Stimulated activated CD8-positive, alpha-beta memory T cell treated with anti-CD3 and anti-CD28 coated beads, Interleukin-2, amount 100 ng/mL, for 1 hour (primary cell): Measurements from ENCODE around the gene CYP27A1.

Source experiments
- DNase-seq, 2 donors: peaks; one replicate each; pipeline ENCODE4 v3.0.0-alpha.2; 2020; ENCODE audit warnings: low read depth in 2 of 2

CYP27A1 gene

DNA sequence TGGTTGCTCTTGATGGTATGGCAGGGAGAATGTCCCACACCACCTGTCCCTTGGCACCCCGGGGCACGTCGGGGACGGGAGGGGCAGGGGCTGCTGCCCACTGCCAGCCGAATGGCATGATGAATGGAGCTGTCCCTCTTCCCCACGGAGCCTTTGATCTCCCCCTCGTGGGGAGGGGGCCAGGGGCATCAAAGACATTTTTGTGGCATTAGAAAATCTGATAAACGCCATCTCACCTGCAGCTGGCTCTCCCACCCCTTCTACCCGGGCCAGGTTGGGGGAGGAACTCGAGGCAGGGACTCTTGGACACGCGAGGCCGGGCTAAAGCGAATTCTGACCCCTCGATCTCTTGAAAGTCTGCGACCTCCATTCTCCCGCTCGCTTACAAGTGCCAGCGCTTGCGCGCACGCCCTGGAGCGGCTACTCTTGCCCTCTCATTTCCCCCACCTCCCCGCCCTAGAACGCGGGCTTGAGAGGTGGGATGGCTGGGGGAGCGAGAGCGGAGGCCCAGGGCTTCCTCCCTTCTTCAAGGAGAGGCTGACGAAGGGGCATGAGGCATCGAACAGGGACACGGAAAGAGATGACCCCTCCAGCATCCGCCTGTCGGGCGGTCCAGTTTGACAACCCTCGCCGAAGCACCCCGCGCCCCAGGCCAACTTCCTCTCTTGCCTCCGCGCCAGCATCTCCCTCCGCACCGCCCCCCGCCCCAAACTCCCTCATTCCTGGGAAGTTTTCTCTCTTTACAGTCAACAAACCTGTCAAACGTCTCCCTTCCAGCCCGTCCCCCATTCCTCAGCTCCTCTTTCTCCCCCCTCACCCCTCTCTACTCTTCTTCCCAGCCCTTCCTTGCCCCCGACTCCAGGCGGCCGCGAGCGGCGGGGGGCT lies 77.0 kb downstream of the CYP27A1 start:
- DNase-seq = no peak

DNA sequence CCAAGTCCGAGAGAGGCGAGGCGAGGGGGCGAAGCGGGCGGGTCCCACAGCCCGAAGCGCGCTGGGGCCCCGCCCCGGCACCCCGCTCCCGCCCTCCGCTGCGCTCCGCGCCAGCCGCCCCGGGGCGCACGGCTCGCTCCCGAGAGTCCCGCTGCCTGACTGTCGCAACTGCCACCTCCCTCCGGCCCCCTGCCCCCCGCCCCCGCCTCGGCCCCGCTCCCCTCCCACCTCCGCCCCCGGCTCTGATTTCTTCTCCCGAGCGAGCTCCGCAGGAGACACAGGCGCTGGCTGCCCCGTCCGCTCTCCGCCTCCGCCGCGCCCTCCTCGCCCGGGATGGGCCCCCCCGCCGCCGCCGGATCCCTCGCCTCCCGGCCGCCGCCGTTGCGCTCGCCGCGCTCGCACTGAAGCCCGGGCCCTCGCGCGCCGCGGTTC lies 77.6 kb downstream of the CYP27A1 start, which contains the start of gene WNT6:
Gene WNT6, plus strand, starts transcription at position 250 of the 432 bp plus-strand sequence. CDS start 233 bp downstream, outside the sequence.
- no peak for DNase-seq

DNA sequence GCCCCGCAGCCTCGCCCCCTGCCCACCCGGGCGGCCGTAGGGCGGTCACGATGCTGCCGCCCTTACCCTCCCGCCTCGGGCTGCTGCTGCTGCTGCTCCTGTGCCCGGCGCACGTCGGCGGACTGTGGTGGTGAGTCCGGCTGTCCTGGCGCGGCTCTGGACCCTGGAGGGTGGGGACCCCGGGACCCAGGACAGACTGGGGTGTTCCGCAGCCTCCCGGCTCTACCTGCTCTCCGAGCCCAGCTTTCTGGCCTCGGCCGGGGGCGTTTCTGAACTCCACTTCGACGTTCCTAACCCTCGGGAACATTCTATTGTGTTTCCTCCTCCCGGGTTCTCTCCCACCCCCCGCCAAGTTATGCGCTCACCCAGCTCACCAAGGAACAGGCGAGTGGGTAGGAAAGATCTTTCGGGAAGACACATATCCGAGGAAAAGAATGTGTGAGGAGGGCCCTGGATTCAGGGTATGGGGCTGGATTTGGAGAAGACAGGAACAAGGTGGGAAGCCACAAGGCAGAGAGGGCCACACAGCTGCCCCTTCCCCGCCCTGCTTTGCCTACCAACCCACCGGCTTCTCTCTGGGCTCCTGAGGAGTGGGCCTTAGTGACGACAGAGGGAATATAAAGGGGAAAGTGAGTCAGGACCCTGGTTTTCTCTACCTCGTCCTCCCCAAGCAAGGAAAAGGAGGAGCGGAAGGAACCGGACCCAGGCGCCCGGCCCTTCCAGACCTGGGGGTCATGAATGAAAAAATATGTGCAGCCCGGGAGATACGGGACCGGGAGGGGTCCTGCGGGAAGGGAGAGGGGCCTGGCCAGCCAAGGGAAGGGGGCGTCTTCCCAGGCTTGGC lies 78.3 kb downstream of the CYP27A1 start:
- DNase-seq = no peak

DNA sequence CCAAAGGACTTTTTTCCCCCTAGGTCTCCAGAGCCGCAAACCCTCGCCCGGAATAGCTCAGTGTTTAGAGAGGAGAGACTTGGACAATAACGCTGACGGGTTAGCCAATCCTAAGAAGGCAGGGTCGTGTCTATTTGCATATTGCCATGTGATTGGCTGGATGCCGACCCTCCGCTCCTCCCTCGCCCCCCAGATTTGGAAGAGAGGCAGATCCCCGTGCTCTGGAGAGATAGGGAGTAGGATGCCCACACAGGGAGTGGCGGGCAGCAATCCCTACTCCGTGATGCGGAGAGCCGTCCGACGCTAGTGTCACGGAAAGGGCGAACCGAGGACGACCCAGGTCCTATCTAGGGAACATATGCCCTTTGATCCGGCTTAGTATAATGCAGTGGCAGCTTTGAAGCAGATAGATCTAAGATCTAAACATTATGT lies 79.0 kb downstream of the CYP27A1 start:
- DNase-seq = no peak

DNA sequence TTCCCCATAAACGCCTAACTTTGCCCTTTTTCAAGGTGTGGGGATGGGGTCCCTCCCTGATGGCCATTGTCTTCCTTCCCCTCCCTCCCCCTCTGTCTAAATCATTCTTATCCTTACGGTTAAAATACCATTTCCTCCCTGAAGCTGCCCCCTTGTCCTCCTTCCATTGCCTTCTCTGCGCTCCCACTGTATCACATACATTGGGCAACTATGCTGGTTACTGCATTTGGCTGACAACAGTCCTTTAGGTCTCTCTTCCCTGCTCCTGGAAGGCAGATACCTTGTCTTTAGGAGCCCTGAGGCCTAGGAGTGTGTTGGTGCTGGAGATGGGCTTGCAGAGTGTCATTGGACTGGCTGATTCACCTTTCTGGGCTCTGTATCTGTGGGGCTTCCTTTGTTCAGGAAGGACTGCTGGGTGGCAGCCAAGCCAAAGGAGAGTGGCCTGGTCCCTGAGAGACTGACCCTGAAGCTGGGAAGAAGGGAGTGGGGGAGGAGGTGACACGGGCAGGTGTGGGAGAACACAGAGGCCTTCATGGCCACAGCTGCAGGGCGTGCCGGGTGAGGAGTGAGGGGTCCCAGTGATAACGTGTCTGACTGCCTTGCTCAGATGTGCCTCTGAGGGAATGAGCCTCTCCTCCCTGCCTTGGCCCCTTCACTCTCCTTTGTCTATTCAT lies 79.8 kb downstream of the CYP27A1 start:
- no peak for DNase-seq

DNA sequence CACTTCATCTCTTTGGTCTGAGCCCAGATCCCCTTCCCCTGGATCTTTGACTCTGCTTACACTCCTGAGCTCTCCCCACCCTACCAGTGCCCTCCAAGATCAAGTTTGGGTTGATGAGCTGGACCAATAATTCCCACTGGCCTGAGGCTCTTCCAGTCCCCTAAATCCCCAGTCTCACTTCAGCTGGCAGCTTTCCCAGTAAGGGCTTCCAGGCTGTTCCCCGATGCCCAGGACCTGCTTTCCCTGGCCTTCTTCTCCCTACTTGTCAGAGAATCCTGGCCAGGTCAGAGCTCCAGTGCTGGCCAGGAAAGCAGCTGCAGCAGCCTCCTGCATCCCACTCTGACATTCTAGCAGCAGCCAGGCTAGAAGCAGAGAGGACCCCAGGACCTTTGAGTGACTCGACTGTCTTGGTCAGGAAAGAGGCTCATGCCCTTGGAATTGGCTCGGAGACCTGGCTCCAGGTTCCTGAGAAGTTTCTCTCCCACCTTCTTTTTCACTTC lies 81.1 kb downstream of the CYP27A1 start:
- DNase-seq = no peak
